HepG2 (cell line): ENCODE data around the gene WWC2. TPM values are rescaled to one million over a fixed set of nuclear protein-coding genes. Genes with fewer than 3 reads are reported as not detected.
A peak's percentile ranks its signal among the peaks of the same experiment; 100 is the strongest.

ENCODE experiments used
- ATRX ChIP-seq: sonication (generic); formaldehyde crosslinking; IDR thresholded peaks from 2 replicates; pipeline ENCODE4 v1.4.0; 2020; ENCODE audit warnings: missing genetic modification reagents, borderline replicate concordance
- CEBPB ChIP-seq: IDR thresholded peaks from 2 replicates; pipeline ENCODE4 v1.6.1; 2011; ENCODE audit warnings: low read depth, low read length, improper control_type of control experiment, borderline replicate concordance
- EP300 ChIP-seq, 3 experiments: sonication (generic) in 1 of 3; formaldehyde crosslinking in 1 of 3; IDR thresholded peaks; 2 replicates each; pipeline versions ENCODE4 v1.5.1 to v1.6.1; 2011 to 2020; ENCODE audit warnings: low read depth in 2 of 3, low read length in 2 of 3, borderline replicate concordance in 1 of 3, improper control_type of control experiment in 1 of 3, mild to moderate bottlenecking in 1 of 3, missing genetic modification reagents in 1 of 3, moderate library complexity in 1 of 3
- HINFP ChIP-seq: sonication (generic); formaldehyde crosslinking; IDR thresholded peaks from 2 replicates; pipeline ENCODE4 v1.4.0; 2020; ENCODE audit warnings: low read depth, mild to moderate bottlenecking, missing genetic modification reagents
- MIER2 ChIP-seq: IDR thresholded peaks from 2 replicates; pipeline ENCODE4 v1.6.1; 2016; ENCODE audit warnings: missing biosample characterization, missing genetic modification reagents
- NFIC ChIP-seq: IDR thresholded peaks from 2 replicates; pipeline ENCODE4 v1.6.1; 2012; ENCODE audit warnings: mild to moderate bottlenecking, low read length, inconsistent platforms
- NR2C2 ChIP-seq: sonication (generic); formaldehyde crosslinking; IDR thresholded peaks from 2 replicates; pipeline ENCODE4 v1.4.0; 2020; ENCODE audit warnings: missing genetic modification reagents, mild to moderate bottlenecking, moderate library complexity, borderline replicate concordance
- PITX1 ChIP-seq: sonication (generic); formaldehyde crosslinking; IDR thresholded peaks from 2 replicates; pipeline ENCODE4 v1.5.1; 2020; ENCODE audit warnings: mild to moderate bottlenecking, missing genetic modification reagents
- RBM22 ChIP-seq: fragments of 200-400 bp; formaldehyde crosslinking; optimal IDR thresholded peaks from 2 replicates; pipeline ENCODE3; 2017; ENCODE audit warnings: mild to moderate bottlenecking, low read length, moderate library complexity
- RCOR2 ChIP-seq: IDR thresholded peaks from 2 replicates; pipeline ENCODE4 v1.6.1; 2016; ENCODE audit warnings: missing biosample characterization, missing genetic modification reagents
- SOX5 ChIP-seq: IDR thresholded peaks from 2 replicates; pipeline ENCODE4 v1.6.1; 2016; ENCODE audit warnings: borderline replicate concordance
- TBX2 ChIP-seq: sonication (generic); formaldehyde crosslinking; IDR thresholded peaks from 2 replicates; pipeline ENCODE4 v1.5.0; 2020; ENCODE audit warnings: missing genetic modification reagents, mild to moderate bottlenecking, borderline replicate concordance
- TOE1 ChIP-seq: sonication (generic); formaldehyde crosslinking; IDR thresholded peaks from 2 replicates; pipeline ENCODE4 v1.4.0; 2020; ENCODE audit warnings: mild to moderate bottlenecking, missing genetic modification reagents
- XRCC5 ChIP-seq: fragments of 200-400 bp; formaldehyde crosslinking; optimal IDR thresholded peaks from 2 replicates; pipeline ENCODE3; 2017; ENCODE audit warnings: mild to moderate bottlenecking, low read length
- ZNF564 ChIP-seq: sonication (generic); formaldehyde crosslinking; IDR thresholded peaks from 2 replicates; pipeline ENCODE4 v1.8.1; 2023; ENCODE audit warnings: mild to moderate bottlenecking, missing genetic modification reagents
- ZNF607 ChIP-seq: sonication (generic); formaldehyde crosslinking; IDR thresholded peaks from 2 replicates; pipeline ENCODE4 v1.5.1; 2020; ENCODE audit warnings: missing genetic modification reagents, mild to moderate bottlenecking, borderline replicate concordance
- ZNF7 ChIP-seq: IDR thresholded peaks from 2 replicates; pipeline ENCODE4 v1.6.1; 2016; ENCODE audit warnings: missing biosample characterization, missing genetic modification reagents
- polyA plus RNA-seq, 8 experiments: library from polyadenylated mRNA; depleted of rRNA in 3 of 8; stranded (reverse) in 7 of 8; unstranded in 1 of 8; fragments of >200 nt; fragmentation: Illumina TruSeq in 4 of 8; extraction: Trizol in 4 of 8; gene quantifications; 2 replicates each; pipeline versions ENCODE4 v1.2.1 to v1.2.3, GENCODE V29; 2011 to 2016; ENCODE audit warnings: low read depth in 4 of 8, missing spikeins in 1 of 8, mixed read lengths in 1 of 8; ENCODE audit not compliant: insufficient read depth in 1 of 8
- total RNA-seq, 5 experiments: library from RNA; depleted of rRNA; stranded (reverse); fragments of >200 nt; fragmentation: Illumina TruSeq; extraction: Trizol; gene quantifications; 2 replicates each; pipeline ENCODE4 v1.2.3, GENCODE V29; 2016; ENCODE audit warnings: low read depth in 1 of 5
- TF ChIP-seq, protein P1 (sequence below): sonication (generic); formaldehyde crosslinking; IDR thresholded peaks from 2 replicates; pipeline ENCODE4 v1.4.0; 2020; ENCODE audit warnings: missing genetic modification reagents
- TF ChIP-seq, protein P2 (sequence below), 2 experiments: sonication (generic) in 1 of 2; formaldehyde crosslinking in 1 of 2; IDR thresholded peaks; 2 replicates each; pipeline versions ENCODE4 v1.4.0 to v1.6.1; 2018 to 2020; ENCODE audit warnings: missing genetic modification reagents in 2 of 2, borderline replicate concordance in 1 of 2, low read depth in 1 of 2, mild to moderate bottlenecking in 1 of 2, missing biosample characterization in 1 of 2
- TF ChIP-seq, protein P3 (sequence below): sonication (generic); formaldehyde crosslinking; IDR thresholded peaks from 2 replicates; pipeline ENCODE4 v1.4.0; 2020; ENCODE audit warnings: missing genetic modification reagents

Gene WWC2
- total and polyA plus RNA-seq, 2 of the 13 experiments (the other 11 are each of a cell fraction or from before 2014, with no cell fraction given): 40.0 to 50.1 TPM

DNA sequence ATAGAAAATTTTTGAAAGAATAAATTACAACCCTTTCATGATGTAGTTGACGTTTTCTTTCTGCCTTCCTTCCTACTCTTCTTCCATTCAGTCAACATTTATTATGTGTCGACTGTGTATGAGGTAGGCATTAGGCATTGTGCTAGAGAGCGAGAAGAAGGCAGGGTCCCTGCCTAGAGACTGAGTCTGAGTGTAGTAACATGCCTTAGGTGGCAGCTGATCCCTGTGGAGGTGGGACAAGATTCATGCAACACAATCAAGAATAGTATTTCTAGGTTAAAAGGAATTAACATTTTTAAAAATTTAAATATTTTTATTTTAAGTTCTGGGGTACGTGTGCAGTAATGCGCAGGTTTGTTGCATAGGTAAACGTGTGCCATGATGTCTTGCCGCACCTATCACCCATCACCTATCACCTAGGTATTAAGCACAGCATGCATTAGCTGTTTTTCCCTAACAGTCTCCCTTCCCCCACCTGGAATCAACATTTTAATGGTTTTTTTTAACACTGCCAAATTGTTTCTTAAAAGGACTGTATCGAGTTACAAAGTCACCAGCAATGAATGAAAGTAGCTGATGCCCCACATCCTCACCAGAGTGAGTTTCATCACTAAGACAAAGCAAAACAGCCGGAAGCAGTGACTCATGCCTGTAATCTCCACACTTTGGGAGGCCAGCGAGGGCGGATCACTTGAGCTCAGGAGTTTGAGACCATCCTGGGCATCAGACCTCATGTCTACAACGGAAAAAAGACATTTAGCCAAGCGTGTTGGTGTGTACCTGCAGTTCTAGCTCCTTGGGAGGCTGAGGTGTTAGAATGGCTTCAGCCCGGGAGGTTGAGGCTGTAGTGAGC is 84.0 kb downstream of the WWC2 start (continued):
- TF ChIP-seq, protein P1, sequence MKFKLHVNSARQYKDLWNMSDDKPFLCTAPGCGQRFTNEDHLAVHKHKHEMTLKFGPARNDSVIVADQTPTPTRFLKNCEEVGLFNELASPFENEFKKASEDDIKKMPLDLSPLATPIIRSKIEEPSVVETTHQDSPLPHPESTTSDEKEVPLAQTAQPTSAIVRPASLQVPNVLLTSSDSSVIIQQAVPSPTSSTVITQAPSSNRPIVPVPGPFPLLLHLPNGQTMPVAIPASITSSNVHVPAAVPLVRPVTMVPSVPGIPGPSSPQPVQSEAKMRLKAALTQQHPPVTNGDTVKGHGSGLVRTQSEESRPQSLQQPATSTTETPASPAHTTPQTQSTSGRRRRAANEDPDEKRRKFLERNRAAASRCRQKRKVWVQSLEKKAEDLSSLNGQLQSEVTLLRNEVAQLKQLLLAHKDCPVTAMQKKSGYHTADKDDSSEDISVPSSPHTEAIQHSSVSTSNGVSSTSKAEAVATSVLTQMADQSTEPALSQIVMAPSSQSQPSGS (CRISPR knock-in tag): 0 out of 2 replicates have a peak, but pooled peaks have one; percentile 32
- TF ChIP-seq CEBPB (peak; percentile 34; the same call in 1 of the 2 replicates), ZNF607 (CRISPR knock-in tag) (no peak), NFIC (no peak), MIER2 (CRISPR knock-in tag) (0 out of 2 replicates have a peak, but pooled peaks have one; percentile 20), TOE1 (no peak), PITX1 (CRISPR knock-in tag) (no peak), ATRX (CRISPR knock-in tag) (no peak), NR2C2 (CRISPR knock-in tag) (no peak), RCOR2 (0 out of 2 replicates have a peak, but pooled peaks have one; percentile 36), XRCC5 (no peak), HINFP (CRISPR knock-in tag) (no peak), RBM22 (no peak), EP300 (IDR thresholded peaks at IDR 0.05; ENCODE audit: low read depth in 2 of 2, low read length in 2 of 2) (peak in 1 of 2 experiments; percentile 64; a peak in 2 of 4 replicates), EP300 (CRISPR knock-in tag; IDR thresholded peaks at IDR 0.05; ENCODE audit: borderline replicate concordance) (peak; percentile 74; the same call in 1 of the 2 replicates), SOX5 (CRISPR knock-in tag) (peak; percentile 81; the same call in 1 of the 2 replicates), ZNF7 (no peak), ZNF564 (CRISPR knock-in tag) (no peak), TBX2 (CRISPR knock-in tag) (peak; percentile 81; the same call in 1 of the 2 replicates)
- TF ChIP-seq, protein P2, sequence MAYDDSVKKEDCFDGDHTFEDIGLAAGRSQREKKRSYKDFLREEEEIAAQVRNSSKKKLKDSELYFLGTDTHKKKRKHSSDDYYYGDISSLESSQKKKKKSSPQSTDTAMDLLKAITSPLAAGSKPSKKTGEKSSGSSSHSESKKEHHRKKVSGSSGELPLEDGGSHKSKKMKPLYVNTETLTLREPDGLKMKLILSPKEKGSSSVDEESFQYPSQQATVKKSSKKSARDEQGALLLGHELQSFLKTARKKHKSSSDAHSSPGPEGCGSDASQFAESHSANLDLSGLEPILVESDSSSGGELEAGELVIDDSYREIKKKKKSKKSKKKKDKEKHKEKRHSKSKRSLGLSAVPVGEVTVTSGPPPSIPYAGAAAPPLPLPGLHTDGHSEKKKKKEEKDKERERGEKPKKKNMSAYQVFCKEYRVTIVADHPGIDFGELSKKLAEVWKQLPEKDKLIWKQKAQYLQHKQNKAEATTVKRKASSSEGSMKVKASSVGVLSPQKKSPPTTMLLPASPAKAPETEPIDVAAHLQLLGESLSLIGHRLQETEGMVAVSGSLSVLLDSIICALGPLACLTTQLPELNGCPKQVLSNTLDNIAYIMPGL (CRISPR knock-in tag; IDR thresholded peaks at IDR 0.05; ENCODE audit: borderline replicate concordance in 1 of 2, low read depth in 1 of 2): no peak
- TF ChIP-seq, protein P3, sequence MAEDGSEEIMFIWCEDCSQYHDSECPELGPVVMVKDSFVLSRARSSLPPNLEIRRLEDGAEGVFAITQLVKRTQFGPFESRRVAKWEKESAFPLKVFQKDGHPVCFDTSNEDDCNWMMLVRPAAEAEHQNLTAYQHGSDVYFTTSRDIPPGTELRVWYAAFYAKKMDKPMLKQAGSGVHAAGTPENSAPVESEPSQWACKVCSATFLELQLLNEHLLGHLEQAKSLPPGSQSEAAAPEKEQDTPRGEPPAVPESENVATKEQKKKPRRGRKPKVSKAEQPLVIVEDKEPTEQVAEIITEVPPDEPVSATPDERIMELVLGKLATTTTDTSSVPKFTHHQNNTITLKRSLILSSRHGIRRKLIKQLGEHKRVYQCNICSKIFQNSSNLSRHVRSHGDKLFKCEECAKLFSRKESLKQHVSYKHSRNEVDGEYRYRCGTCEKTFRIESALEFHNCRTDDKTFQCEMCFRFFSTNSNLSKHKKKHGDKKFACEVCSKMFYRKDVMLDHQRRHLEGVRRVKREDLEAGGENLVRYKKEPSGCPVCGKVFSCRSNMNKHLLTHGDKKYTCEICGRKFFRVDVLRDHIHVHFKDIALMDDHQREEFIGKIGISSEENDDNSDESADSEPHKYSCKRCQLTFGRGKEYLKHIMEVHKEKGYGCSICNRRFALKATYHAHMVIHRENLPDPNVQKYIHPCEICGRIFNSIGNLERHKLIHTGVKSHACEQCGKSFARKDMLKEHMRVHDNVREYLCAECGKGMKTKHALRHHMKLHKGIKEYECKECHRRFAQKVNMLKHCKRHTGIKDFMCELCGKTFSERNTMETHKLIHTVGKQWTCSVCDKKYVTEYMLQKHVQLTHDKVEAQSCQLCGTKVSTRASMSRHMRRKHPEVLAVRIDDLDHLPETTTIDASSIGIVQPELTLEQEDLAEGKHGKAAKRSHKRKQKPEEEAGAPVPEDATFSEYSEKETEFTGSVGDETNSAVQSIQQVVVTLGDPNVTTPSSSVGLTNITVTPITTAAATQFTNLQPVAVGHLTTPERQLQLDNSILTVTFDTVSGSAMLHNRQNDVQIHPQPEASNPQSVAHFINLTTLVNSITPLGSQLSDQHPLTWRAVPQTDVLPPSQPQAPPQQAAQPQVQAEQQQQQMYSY (CRISPR knock-in tag): no peak
